Breast epithelium (tissue), 3 donors: Measurements from ENCODE around the gene TMEM214.

Experiments
- CTCF ChIP-seq, 3 donors: fragments of 450-650 bp; IDR thresholded peaks; one replicate each; pipeline ENCODE4 v1.5.1; 2016 to 2017; ENCODE audit warnings: antibody characterized with exemption in 3 of 3, mild to moderate bottlenecking in 3 of 3, moderate library complexity in 3 of 3
- POLR2A ChIP-seq: fragments of 450-650 bp; IDR thresholded peaks from one replicate; pipeline ENCODE4 v1.6.1; 2016; ENCODE audit warnings: antibody characterized with exemption, mild to moderate bottlenecking, moderate library complexity

- TF ChIP-seq POLR2A, result no peak
- no peak for TF ChIP-seq CTCF (IDR thresholded peaks at IDR 0.05)
Observed at GRCh38 chr2:27009716-27010115, 23.0 kb upstream of the TMEM214 start.
